NCI-H345 treated with DMSO at 0.1 percent for 48 hours (cell line): ENCODE results near the gene KCNF1.

Source experiments
- DNase-seq: peaks from one replicate; lab custom pipeline; 2025; ENCODE audit not compliant: unreplicated experiment; lab: John Stamatoyannopoulos, UW

KCNF1 gene

GRCh38 chr2:10911291-10912075 lies at the start of gene KCNF1:
Gene KCNF1, plus strand, starts transcription at chr2:10911934. Its CDS starts 493 bp downstream, at chr2:10912427.
- DNase-seq: peak; percentile 66

- no peak for DNase-seq
Observed at GRCh38 chr2:10862330-10862729, 49.4 kb upstream of the KCNF1 start.

- DNase-seq: no peak
Observed at GRCh38 chr2:10863047-10863446, 48.7 kb upstream of the KCNF1 start.

GRCh38 chr2:10863837-10864236 lies 47.9 kb upstream of the KCNF1 start:
- DNase-seq: no peak

GRCh38 chr2:10864251-10864650 lies 47.5 kb upstream of the KCNF1 start:
- DNase-seq: no peak

- no peak for DNase-seq
Observed at GRCh38 chr2:10864861-10865636, 46.7 kb upstream of the KCNF1 start.

- DNase-seq: no peak
Observed at GRCh38 chr2:10865841-10866240, 45.9 kb upstream of the KCNF1 start.

- no peak for DNase-seq
Observed at GRCh38 chr2:10867692-10868420, 43.9 kb upstream of the KCNF1 start.

- no peak for DNase-seq
Observed at GRCh38 chr2:10868465-10869314, 43.0 kb upstream of the KCNF1 start.

- DNase-seq: no peak
Observed at GRCh38 chr2:10871978-10872377, 39.8 kb upstream of the KCNF1 start.

- DNase-seq: no peak
Observed at GRCh38 chr2:10873171-10873570, 38.6 kb upstream of the KCNF1 start.

- DNase-seq: no peak
Observed at GRCh38 chr2:10873790-10874437, 37.8 kb upstream of the KCNF1 start.

GRCh38 chr2:10875126-10875525 lies 36.6 kb upstream of the KCNF1 start:
- no peak for DNase-seq

GRCh38 chr2:10876394-10876793 lies 35.3 kb upstream of the KCNF1 start:
- DNase-seq: no peak

GRCh38 chr2:10876963-10877362 lies 34.8 kb upstream of the KCNF1 start:
- DNase-seq: no peak

GRCh38 chr2:10877651-10878111 lies 34.1 kb upstream of the KCNF1 start:
- DNase-seq: no peak

- no peak for DNase-seq
Observed at GRCh38 chr2:10878268-10878915, 33.3 kb upstream of the KCNF1 start.

GRCh38 chr2:10879159-10879558 lies 32.6 kb upstream of the KCNF1 start:
- no peak for DNase-seq
